Mammary epithelial cell (primary cell): ENCODE measurements around the gene MUC13.

ENCODE experiments used
- EZH2 ChIP-seq: IDR thresholded peaks from 2 replicates; pipeline ENCODE4 v1.6.1; 2012; ENCODE audit warnings: low read length, inconsistent platforms, borderline replicate concordance
- TF ChIP-seq, protein P1 (sequence below), 2 donors: IDR thresholded peaks in 1 of 2; conservative IDR thresholded peaks in 1 of 2; 2 replicates each; pipeline ENCODE4 v1.5.1; 2011 to 2012; ENCODE audit warnings: inconsistent platforms in 2 of 2, low read length in 2 of 2, mild to moderate bottlenecking in 2 of 2, control low read depth in 1 of 2, low read depth in 1 of 2; ENCODE audit not compliant: insufficient read depth in 1 of 2; ENCODE audit errors: extremely low read depth in 1 of 2

- TF ChIP-seq, protein P1, sequence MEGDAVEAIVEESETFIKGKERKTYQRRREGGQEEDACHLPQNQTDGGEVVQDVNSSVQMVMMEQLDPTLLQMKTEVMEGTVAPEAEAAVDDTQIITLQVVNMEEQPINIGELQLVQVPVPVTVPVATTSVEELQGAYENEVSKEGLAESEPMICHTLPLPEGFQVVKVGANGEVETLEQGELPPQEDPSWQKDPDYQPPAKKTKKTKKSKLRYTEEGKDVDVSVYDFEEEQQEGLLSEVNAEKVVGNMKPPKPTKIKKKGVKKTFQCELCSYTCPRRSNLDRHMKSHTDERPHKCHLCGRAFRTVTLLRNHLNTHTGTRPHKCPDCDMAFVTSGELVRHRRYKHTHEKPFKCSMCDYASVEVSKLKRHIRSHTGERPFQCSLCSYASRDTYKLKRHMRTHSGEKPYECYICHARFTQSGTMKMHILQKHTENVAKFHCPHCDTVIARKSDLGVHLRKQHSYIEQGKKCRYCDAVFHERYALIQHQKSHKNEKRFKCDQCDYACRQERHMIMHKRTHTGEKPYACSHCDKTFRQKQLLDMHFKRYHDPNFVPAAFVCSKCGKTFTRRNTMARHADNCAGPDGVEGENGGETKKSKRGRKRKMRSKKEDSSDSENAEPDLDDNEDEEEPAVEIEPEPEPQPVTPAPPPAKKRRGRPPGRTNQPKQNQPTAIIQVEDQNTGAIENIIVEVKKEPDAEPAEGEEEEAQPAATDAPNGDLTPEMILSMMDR (conservative IDR thresholded peaks at IDR 0.05 in 1 of 2, IDR thresholded peaks at IDR 0.05 in 1 of 2; ENCODE audit: extremely low read depth in 1 of 2, insufficient read depth in 1 of 2, low read depth in 1 of 2, low read length in 2 of 2) = no peak
- no peak for TF ChIP-seq EZH2
Observed at GRCh38 chr3:124938896-124939295, 4.3 kb upstream of the MUC13 start.
